GM10847 (cell line): ENCODE results near the gene CACNA1I.

ENCODE experiments used
- POLR2A ChIP-seq: IDR thresholded peaks from 2 replicates; pipeline ENCODE4 v1.6.1; 2011; ENCODE audit not compliant: insufficient read length; ENCODE audit errors: extremely low read depth

Gene CACNA1I

DNA sequence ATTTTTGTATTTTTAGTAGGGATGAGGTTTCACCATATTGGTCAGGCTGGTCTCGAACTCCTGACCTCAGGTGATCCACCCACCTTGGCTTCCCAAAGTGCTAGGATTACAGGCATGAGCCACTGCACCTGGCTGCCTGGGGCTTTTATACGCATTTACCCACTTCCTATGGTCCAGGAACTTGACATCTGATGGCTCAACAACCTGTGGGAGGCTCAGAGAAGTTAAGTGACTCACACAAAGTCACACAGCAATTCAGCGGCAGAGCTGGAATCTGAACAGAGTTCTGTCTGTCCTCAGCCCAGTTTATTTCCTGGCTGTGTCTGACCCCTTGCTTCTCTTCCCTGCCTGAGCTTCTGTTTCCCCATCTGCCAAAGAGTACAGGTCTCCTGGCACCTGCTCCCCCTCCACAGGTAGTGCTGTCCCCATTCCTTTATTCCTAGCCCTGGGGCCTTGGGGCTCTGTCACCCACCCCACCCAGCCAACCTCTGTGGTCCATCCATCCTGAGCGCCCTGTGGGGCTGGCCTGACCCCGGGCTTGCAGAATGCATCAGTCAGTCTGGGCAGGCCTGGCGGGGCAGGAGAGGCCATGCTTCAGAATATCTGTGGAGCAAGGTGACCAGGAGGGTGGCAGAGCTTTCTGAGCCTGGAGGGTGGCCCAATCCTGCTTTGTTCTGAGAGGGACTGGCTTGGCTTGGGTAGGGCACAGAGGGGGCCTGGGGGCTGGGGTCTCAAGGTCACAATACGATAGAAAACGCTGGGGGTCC lies 50.6 kb downstream of the CACNA1I start:
- no peak for TF ChIP-seq POLR2A

DNA sequence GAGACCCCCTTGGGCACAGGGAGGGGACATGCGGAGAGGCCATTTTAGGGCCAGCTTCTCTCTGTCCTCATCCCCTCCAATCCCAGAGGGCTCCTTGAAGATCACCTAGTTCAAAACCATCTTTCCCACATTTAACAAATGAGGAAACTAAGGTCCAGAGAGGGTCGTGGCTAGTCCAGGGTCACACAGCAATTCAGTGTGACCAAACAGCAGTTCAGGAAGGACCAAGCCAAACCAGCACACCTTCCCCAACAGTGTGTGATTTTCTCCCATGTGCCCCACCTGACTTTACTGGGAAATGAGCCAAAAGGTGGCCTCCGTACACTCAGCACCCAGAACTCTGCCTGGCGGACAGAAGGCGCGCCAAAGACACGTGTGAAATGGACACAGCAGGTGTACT lies 51.3 kb downstream of the CACNA1I start:
- no peak for TF ChIP-seq POLR2A

DNA sequence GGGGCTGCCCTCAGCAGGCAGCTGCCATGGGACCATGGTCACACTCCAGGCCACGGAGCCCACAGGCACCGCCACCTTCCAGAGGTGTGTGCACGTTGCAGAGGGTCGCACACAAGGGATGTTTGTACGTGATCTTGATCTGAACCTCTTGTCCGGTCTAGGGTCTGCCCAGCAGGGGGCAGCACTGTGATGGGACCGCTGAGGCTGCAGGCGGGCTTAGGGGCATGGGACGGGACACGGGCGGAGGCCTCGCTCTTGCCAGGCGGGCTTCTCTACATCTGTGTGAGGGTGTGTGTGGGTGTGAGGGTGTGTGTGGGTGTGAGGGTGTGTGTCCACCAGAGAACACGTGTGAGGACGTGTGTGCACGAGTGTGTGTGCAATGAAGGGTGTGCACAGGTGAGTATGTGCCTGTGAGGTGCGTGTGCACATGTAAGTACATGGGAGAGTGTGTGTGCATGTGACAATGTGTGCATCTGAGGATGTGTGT lies 52.4 kb downstream of the CACNA1I start:
- TF ChIP-seq POLR2A, result no peak

DNA sequence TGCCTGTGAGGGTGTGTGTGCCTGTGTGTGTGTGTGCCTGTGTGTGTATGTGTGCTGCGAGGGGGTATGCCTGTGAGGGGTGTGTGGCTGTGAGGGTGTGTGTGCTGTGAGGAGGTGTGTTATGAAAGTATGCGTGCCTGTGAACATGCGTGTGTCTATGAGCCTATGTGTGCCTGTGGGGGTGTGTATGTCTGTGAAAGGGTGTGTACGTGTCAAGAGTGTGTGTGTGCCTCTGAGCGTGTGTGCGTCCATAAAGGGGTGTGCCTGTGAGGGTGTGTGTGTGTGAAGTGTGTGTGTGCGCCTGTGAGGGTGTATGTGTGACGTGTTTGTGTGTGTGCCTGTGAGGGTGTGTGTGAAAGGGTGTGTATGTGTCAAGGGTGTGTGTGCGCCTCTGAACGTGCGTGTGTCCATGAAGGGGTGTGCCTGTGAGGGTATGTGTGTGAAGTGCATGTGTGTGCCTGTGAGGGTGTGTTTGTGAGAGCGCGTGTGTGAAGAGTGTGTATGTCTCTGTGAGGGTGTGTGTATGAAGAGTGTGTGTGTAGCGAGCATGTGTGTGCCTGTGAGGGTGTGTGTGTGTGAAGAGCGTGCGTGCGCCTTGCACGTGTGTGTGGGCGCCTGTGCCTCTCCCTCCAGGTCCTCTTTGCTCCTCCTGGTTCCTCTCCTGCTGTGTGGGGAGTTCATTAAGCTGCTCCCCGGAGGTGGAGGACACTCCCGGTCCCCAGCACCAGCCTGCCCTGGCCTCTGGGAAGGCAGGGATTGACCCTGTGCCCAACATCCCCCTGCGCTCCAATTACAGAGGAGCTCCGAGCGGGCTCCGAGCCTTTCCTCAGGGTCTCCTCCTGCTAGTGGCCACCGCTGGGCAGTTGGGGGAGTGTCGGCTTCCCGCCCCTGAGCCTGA lies 53.3 kb downstream of the CACNA1I start:
- TF ChIP-seq POLR2A, result no peak

DNA sequence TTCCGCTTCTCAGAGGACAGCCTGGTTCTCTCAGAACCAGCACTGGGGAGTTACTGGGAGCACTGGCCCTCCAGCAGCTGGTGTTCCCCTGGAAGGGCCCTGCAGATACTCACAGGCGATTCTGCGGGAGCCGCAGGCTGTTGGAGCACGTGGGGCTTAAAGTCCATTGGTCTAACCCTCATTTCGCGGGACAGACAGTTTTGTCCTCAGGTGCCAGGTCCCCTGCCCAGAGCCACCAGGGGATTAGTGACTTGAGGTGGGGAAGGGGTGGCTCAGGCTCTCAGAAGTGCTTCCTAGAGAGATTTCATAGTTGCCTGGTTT lies 53.9 kb downstream of the CACNA1I start:
- TF ChIP-seq POLR2A, result no peak

DNA sequence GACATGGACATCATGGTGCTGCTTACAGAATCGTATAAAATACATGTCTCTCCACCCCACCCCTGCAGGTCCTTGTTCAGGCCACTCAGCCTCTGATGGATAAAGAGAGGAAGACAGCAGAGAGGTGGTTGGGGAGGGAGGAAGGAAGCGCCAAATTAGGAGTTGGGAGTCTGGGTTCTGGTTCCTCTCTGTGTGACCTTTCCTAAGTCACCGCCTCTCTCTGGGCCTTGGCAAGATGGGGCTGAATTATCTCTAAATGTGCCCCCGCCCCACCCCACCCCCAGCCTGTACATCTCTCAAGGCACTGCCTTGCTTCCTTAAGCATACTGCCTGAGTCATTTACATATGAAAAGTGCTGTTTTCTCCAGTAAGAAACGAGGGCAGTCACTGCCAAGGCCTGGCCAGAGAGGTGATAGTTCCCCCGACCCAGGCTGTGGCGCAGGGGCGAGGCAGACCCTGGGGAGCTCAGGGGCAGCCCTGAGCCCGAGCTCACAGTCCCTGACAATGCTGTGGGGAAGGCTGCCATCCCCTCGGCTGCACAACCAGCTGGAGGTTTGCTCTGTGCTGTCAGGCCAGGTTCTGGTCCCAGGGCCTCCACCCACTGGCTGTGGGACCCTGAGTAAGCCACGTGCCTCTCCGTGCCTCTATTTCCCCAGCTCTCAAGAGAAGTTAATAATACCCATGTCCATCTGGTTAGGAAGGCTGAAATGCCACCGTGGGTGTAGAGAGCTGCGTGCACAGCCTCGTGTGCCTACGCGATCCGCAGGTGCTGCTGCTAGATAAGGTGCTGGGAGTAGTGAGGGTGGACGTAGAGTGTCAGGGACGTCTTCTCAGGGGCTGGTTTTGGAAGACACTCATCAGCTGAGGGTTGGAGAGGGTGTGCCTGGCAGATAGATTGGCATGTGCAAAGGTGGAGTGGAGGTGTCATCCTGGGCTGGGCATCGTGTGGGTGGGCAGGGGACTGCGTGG lies 55.3 kb downstream of the CACNA1I start:
- no peak for TF ChIP-seq POLR2A

DNA sequence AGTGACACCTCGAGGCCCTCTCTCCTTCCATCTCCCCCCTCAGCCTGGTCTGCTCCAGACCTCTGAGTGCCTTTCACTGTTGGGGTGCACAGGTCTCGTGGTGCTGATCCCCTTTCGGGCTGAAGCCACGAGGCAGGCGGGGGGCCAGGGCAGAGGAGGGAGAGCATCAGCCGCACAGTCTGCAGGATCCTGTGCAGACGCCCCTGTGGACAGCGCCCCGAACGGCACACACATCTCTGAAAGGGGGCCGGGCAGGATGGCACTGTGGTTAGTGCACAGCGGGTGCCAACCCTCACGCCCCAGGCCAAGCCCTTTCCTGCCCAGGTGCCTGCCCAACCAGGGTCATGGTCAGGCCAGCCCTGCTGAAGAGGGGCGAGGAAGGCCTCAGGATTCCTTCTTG lies 56.7 kb downstream of the CACNA1I start:
- TF ChIP-seq POLR2A, result no peak

DNA sequence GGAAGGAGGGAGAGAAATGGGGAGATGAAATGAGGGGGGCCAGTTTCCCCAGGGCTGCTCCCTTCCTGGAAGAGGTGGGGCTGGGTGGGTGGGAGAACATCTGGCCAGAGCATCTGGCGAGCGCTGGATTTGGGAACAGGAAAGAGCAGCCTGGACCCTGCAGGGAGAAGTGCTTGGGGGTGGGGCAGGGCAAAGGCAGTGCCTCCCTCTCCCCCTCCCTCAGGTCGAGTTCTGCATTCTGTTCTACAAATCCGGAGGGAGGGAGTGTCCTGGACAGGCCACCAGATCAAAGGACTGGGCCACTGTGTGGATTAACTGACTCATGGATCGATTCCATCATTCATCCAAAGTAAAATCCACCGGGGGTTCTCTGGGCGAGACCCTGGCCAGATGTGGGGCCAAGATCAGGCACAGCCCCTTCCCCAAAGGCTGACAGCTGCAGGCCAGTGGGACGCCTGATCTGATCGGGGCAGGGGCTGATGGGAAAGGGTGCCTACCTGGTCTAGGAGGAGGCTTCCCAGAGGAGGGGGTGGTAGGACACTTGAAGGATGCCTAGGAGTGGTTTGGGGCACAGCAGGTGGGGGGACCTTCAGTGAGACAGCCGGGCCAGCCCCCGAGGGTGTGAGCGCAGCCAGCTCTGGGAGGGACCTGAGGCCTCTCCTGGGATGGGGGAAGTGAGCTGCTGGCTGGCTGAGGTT lies 57.5 kb downstream of the CACNA1I start:
- no peak for TF ChIP-seq POLR2A

DNA sequence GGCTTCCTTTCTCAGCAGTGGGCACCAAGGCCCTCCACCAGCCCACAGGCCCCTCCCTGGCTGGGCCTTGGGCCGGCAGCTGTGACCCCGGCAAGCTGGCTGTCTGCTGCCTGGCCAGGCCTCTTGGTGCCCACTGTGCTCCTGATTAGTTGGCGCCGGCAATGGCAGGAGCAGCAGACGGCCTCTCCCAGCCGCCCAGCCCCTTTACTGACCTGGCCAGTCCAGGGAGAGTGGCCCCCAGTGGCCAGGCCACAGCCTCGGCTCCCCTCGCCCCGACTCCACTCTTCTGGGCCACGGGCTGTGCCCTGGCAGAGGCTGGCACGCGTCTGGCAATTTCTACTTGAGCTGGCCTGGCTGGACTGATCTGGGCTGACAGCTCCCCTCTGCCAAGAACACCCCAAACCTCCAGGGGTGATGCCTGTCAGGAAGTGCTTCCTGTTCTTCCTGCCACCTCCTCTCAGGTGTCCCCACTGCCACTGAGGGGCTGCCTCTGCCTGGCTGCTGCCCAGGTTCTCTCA lies 58.1 kb downstream of the CACNA1I start:
- TF ChIP-seq POLR2A, result no peak

DNA sequence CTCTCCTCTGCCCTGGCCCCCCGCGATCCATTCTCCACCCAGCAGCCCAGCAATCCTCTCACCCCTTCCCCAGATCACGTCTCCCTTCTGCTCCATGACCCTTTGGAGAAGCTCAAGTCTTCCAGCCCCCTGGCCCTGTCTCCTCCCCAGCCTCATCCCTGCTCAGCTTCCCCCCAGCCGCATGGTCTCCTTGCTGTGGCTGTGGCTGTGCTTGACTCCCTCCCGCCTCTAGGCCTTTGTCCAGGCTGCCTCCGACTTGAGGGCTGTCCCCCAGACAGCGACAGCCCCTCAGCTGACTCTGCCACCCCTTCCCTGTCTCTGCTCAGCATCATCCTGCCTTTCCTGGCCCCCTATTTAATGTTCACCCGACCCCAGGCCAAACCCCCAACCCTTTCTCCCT lies 59.3 kb downstream of the CACNA1I start:
- no peak for TF ChIP-seq POLR2A

DNA sequence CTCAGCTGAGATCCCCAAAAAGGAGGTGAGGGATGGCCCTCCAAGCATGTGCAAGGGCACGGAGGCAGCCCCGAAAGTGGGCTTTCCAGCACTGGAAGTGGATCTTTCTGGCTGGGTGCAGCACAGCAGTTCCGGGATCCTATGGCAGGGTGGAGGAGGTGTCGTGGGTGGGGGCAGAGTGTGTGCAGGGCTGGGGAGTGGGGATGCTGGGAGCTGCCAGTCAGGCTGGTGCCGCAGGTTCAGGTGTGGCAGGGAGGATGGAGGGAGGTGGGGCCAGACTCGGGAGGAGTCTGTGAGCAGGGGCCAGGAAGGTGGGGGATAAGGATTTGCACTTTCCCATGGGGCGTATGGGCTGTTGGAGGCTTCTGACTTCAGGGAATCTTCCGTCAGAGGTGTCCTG lies 60.2 kb downstream of the CACNA1I start:
- no peak for TF ChIP-seq POLR2A

DNA sequence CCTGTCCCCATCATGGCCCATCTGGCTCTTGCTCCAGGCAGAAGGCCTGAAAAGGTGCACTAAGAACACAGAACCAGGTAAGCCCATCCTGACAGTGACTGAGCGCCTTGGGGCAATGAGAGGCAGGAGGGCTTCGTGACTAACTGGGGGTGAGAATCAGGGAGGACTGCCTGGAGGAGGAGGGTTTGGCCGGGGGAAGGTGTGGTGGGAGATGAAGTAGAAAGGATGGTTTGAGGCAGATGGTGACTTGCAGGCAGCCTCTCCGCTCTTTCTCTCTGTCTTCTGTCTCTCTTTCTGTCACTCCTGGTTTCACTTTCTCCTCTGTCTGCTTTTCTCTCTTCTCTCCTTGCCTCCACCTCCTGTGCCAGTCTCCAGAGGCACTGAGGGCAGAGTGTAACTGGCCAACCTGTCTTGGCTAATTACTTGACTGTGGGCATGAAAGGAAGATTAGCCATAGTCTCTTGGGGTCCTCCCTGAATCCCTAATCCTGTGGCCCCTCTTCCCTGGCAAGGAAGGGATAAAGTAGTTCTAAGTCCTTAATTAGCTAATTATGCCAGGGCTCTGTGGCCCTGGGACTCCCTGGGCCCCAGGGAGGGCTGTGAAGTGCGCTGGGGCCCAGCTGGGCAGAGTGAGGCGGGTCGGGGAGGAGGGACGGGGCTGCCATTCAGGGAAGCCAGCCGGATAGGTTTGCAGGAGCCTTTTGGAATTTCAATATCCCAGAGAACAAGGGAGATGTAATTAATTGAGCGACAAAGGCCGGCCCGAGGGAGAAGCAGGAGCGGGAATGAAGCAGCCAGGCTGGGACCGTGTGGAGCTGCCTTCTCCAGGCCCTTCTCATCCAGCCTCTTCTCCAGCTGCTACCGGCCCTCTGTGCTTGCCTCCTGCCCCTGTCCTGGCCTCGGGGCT lies 61.1 kb downstream of the CACNA1I start:
- no peak for TF ChIP-seq POLR2A
